Measurements from ENCODE around the gene KIF18B. TPM values are rescaled to one million over a fixed set of nuclear protein-coding genes. Genes with fewer than 3 reads are reported as not detected.
A peak's percentile ranks its signal among the peaks of the same experiment; 100 is the strongest.

KIF18B gene
- total and polyA plus RNA-seq, 2 donors (not counting 3 experiments of a cell fraction or from before 2014, with no cell fraction given): 24.5 to 50.3 TPM

GRCh38 chr17:44905006-44906000, 42.3 kb downstream of the KIF18B start:
- Histone ChIP-seq H3K9me1 (replicated peaks; ENCODE audit: control insufficient read depth, extremely low read depth, insufficient read depth, low read length) (no peaks in the 10 kb centered on the region), H3K4me3 (replicated peaks in 1 of 3; ENCODE audit: insufficient read depth in 1 of 3, low read depth in 1 of 3, low read length in 3 of 3) (no peak overlapping the region), H3K27me3 (ENCODE audit: control insufficient read depth in 2 of 2, insufficient read depth in 2 of 2, low read length in 2 of 2) (no peaks in the 10 kb centered on the region), H3K4me2 (ENCODE audit: insufficient read depth, low read length) (peak overlapping the region; percentile 54), H3K79me2 (ENCODE audit: control insufficient read depth, insufficient read depth, low read length) (no peaks in the 10 kb centered on the region), H3K9me3 (replicated peaks; ENCODE audit: control insufficient read depth, insufficient read depth, low read length) (no peaks in the 10 kb centered on the region), H3K27ac (ENCODE audit: insufficient read depth, low read depth, low read length) (peak overlapping the region; percentile 84), H3K4me1 (ENCODE audit: control insufficient read depth, extremely low read depth, insufficient read depth, low read length) (peaks cover 43% of the 10 kb centered on the region), H4K20me1 (replicated peaks; ENCODE audit: control insufficient read depth, extremely low read depth, insufficient read depth, low read length) (no peaks in the 10 kb centered on the region), H3K36me3 (ENCODE audit: control insufficient read depth in 2 of 2, extremely low read depth in 1 of 2, insufficient read depth in 2 of 2, low read length in 2 of 2) (no peaks in the 10 kb centered on the region), H3K9ac (replicated peaks; ENCODE audit: extremely low read depth, insufficient read depth, low read length) (peak overlapping the region; percentile 36), H2AFZ (ENCODE audit: low read depth, low read length) (peak overlapping the region; percentile 64)
- ChIA-PET POLR2A (no interaction called here), CTCF (interaction anchor here (0.9 to 1.6 kb wide), 4 partner anchors 10 to 230 kb away, joined by 3 to 6 read pairs (median 4); partner anchors contain the start of genes ACBD4 and GFAP)
- dilution Hi-C loops (cut with MboI; ENCODE audit: extremely low pct_ligation_motif_present, low sequenced_read_pairs) (no loop called here), intact Hi-C loops (cut with micrococcal nuclease) (no loop called here)
- peak; percentile 69 for FAIRE-seq
- peak; percentile 37 for DNase-seq (ENCODE audit: low read depth, low spot score)
- TF ChIP-seq POLR2AphosphoS5 (IDR thresholded peaks at IDR 0.05; ENCODE audit: insufficient read depth, low read depth, low read length) (no peak), GATA2 (IDR thresholded peaks at IDR 0.05; ENCODE audit: insufficient read depth, insufficient read length, low read depth, low read length) (no peak), MYC (IDR thresholded peaks at IDR 0.05; ENCODE audit: low read depth, low read length) (no peak), FOS (IDR thresholded peaks at IDR 0.05; ENCODE audit: borderline replicate concordance, insufficient read depth, low read length) (no peak), EZH2 (IDR thresholded peaks at IDR 0.05; ENCODE audit: borderline replicate concordance, low read depth, low read length, severe bottlenecking) (no peak), JUN (IDR thresholded peaks at IDR 0.05; ENCODE audit: borderline replicate concordance, insufficient read depth, insufficient read length, low read depth) (no peak), CTCF (IDR thresholded peaks at IDR 0.05; ENCODE audit: extremely low read depth in 1 of 2, insufficient read depth in 1 of 2, low read depth in 1 of 2, low read length in 2 of 2) (no peak), MAX (IDR thresholded peaks at IDR 0.05; ENCODE audit: insufficient read depth, insufficient read length) (no peak), POLR2A (IDR thresholded peaks at IDR 0.05; ENCODE audit: low read depth, low read length) (no peak)
- TSS peak; percentile 89 for BruUV-seq (replicated peaks)

All from endothelial cell of umbilical vein (primary cell).